Loucy (cell line): ENCODE data around the gene SLC9A8.

Source experiments
- H2AFZ ChIP-seq: fragments of 200-600 bp; sonication (generic); 2 replicates; pipeline ENCODE4 v1.6.0; 2016; ENCODE audit warnings: antibody characterized with exemption, mild to moderate bottlenecking, low read length, moderate library complexity
- H3F3A ChIP-seq: fragments of 200-600 bp; 2 replicates; pipeline ENCODE4 v1.6.0; 2016; ENCODE audit warnings: antibody characterized with exemption, low read depth, mild to moderate bottlenecking
- H3K27me3 ChIP-seq: fragments of 200-600 bp; sonication (generic); 2 replicates; pipeline ENCODE4 v1.6.1; 2014; ENCODE audit warnings: low read length, mild to moderate bottlenecking; ENCODE audit not compliant: insufficient read depth, poor library complexity, severe bottlenecking
- H3K36me3 ChIP-seq: fragments of 200-600 bp; sonication (generic); 2 replicates; pipeline ENCODE4 v1.6.1; 2016; ENCODE audit warnings: low read length; ENCODE audit not compliant: insufficient read depth
- H3K4me1 ChIP-seq: fragments of 200-600 bp; sonication (generic); 2 replicates; pipeline ENCODE4 v1.5.1; 2014; ENCODE audit warnings: low read length, mild to moderate bottlenecking; ENCODE audit not compliant: insufficient read depth, poor library complexity, severe bottlenecking
- H3K4me2 ChIP-seq: fragments of 200-600 bp; sonication (generic); 2 replicates; pipeline ENCODE4 v1.6.0; 2014; ENCODE audit warnings: antibody characterized with exemption, low read length, low read depth, mild to moderate bottlenecking; ENCODE audit not compliant: poor library complexity, severe bottlenecking
- H3K4me3 ChIP-seq: fragments of 200-600 bp; sonication (generic); 2 replicates; pipeline ENCODE4 v1.5.1; 2014; ENCODE audit warnings: low read length, mild to moderate bottlenecking, mixed read lengths; ENCODE audit not compliant: poor library complexity, severe bottlenecking
- H3K79me2 ChIP-seq: fragments of 200-600 bp; sonication (generic); 2 replicates; pipeline ENCODE4 v1.6.1; 2014; ENCODE audit warnings: low read length; ENCODE audit not compliant: insufficient read depth
- H3K9ac ChIP-seq: fragments of 200-600 bp; sonication (generic); 2 replicates; pipeline ENCODE4 v1.6.0; 2014; ENCODE audit warnings: mild to moderate bottlenecking, low read depth, low read length, moderate library complexity; ENCODE audit not compliant: poor library complexity, severe bottlenecking
- H3K9me2 ChIP-seq: fragments of 200-600 bp; sonication (generic); replicated peaks from 2 replicates; pipeline ENCODE4 v1.6.1; 2016; ENCODE audit warnings: low read depth, low read length, mixed read lengths
- H3K9me3 ChIP-seq: fragments of 200-600 bp; sonication (generic); 2 replicates; pipeline ENCODE4 v1.6.1; 2014; ENCODE audit warnings: mild to moderate bottlenecking, antibody characterized with exemption, low read length, low read depth; ENCODE audit not compliant: insufficient read depth
- H4K20me1 ChIP-seq: fragments of 200-600 bp; sonication (generic); 2 replicates; pipeline ENCODE4 v1.6.0; 2014; ENCODE audit warnings: antibody characterized with exemption, low read length, mild to moderate bottlenecking; ENCODE audit not compliant: insufficient read depth, poor library complexity, severe bottlenecking
- EZH2phosphoT487 ChIP-seq: fragments of 200-600 bp; IDR thresholded peaks from 2 replicates; pipeline ENCODE4 v1.6.1; 2018; ENCODE audit warnings: antibody characterized with exemption, mild to moderate bottlenecking, moderate library complexity, borderline replicate concordance
- TF ChIP-seq, protein P1 (sequence below): fragments of 200-600 bp; sonication (generic); conservative IDR thresholded peaks from 2 replicates; pipeline ENCODE4 v1.5.1; 2014; ENCODE audit warnings: mild to moderate bottlenecking, antibody characterized with exemption, low read length

The SLC9A8 gene

DNA sequence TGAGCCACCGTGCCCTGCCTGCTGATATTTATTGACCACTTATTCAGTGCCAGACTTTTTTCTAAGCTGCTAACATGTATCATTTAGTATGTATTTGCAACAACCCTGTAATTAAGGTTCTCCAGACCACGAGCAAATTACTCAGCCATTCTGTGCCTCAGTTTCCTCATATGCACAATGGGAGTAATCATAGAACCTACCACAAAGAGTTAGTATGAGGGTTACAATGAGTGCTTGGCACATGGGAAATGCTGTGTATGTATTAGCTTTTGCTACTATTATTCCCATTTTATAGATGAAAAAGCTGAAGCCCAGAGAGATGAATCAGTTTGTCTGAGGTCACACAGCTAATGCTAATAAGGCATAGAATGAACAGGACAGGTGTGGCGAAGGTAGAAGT, 20.0 kb upstream of the SLC9A8 start:
- no peaks in the 10 kb centered on the region for H3K27me3 ChIP-seq
- TF ChIP-seq EZH2phosphoT487: no peak
- TF ChIP-seq, protein P1, sequence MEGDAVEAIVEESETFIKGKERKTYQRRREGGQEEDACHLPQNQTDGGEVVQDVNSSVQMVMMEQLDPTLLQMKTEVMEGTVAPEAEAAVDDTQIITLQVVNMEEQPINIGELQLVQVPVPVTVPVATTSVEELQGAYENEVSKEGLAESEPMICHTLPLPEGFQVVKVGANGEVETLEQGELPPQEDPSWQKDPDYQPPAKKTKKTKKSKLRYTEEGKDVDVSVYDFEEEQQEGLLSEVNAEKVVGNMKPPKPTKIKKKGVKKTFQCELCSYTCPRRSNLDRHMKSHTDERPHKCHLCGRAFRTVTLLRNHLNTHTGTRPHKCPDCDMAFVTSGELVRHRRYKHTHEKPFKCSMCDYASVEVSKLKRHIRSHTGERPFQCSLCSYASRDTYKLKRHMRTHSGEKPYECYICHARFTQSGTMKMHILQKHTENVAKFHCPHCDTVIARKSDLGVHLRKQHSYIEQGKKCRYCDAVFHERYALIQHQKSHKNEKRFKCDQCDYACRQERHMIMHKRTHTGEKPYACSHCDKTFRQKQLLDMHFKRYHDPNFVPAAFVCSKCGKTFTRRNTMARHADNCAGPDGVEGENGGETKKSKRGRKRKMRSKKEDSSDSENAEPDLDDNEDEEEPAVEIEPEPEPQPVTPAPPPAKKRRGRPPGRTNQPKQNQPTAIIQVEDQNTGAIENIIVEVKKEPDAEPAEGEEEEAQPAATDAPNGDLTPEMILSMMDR: no peak
- no peak overlapping the region for H3K4me3 ChIP-seq
- H3K4me2 ChIP-seq: no peak overlapping the region
- H3K9me2 ChIP-seq: no peaks in the 10 kb centered on the region
- no peaks in the 10 kb centered on the region for H4K20me1 ChIP-seq
- H2AFZ ChIP-seq: no peak overlapping the region
- H3K4me1 ChIP-seq: peaks cover 3% of the 10 kb centered on the region
- no peaks in the 10 kb centered on the region for H3K36me3 ChIP-seq
- no peak overlapping the region for H3K9ac ChIP-seq
- no peaks in the 10 kb centered on the region for H3K9me3 ChIP-seq
- H3K79me2 ChIP-seq: no peaks in the 10 kb centered on the region
- H3F3A ChIP-seq: no peaks in the 10 kb centered on the region

DNA sequence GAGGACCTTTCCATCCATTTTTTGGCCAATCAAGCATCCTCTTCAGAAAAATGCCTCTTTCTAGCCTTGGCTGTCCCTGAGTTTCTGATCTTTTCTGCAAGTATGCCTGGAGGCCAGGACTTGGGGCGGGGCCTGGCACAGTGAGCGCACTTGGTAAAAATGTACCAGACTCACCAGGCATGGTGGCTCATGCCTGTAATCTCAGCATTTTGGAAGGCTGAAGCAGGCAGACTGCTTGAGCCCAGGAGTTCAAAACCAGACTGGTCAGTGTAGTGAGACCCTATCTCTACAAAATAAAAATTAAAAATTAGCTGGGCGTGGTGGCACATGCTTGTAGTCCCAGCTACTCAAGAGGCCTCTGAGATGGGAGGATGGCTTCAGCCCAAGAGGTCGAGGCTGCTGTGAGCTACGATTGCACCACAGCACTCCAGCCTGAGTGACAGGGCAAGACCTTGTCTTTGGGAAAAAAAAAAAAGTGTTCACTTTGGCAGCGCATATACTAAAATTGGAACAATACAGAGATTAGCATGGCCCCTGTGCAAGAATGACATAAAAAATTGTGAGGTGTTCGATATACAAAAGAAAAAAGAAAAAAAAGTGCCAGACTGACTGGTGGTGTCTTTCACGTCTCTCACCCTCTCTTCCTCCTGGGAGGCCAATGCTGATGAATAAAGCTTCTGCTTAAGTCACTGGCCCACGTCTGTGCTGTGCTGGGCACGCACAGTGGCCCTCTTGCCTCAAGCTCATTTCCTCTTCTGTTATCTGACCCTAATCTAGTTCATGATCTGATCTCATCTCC, 18.1 kb upstream of the SLC9A8 start:
- Histone ChIP-seq H3K4me1 (peaks cover 3% of the 10 kb centered on the region), H2AFZ (no peak overlapping the region), H3K79me2 (no peaks in the 10 kb centered on the region), H3K4me2 (no peak overlapping the region), H3K27me3 (no peaks in the 10 kb centered on the region), H3K36me3 (no peaks in the 10 kb centered on the region), H3K9me2 (no peaks in the 10 kb centered on the region), H3F3A (no peaks in the 10 kb centered on the region), H3K9me3 (no peaks in the 10 kb centered on the region), H4K20me1 (no peaks in the 10 kb centered on the region), H3K9ac (no peak overlapping the region), H3K4me3 (no peak overlapping the region)
- TF ChIP-seq, protein P1: no peak
- no peak for TF ChIP-seq EZH2phosphoT487

DNA sequence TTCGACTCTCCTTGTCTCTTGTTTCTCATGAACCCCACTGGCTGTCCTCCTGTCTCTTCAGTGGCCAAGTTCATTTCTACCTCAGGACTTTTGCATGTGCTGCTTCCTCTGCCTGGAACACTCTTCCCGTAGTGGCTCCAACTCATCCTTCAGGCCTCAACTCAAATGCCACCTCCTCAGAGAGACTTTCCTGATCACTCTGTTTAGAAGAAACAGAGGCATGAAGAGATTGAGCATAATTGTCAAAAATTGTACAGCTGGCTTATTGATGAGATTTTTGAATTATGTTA, 17.5 kb upstream of the SLC9A8 start:
- H3K79me2 ChIP-seq: no peaks in the 10 kb centered on the region
- H3K4me3 ChIP-seq: no peak overlapping the region
- no peak for TF ChIP-seq EZH2phosphoT487
- TF ChIP-seq, protein P1: no peak
- H3K36me3 ChIP-seq: no peaks in the 10 kb centered on the region
- no peaks in the 10 kb centered on the region for H4K20me1 ChIP-seq
- no peaks in the 10 kb centered on the region for H3K9me2 ChIP-seq
- no peak overlapping the region for H2AFZ ChIP-seq
- H3K27me3 ChIP-seq: no peaks in the 10 kb centered on the region
- no peak overlapping the region for H3K4me2 ChIP-seq
- H3F3A ChIP-seq: no peaks in the 10 kb centered on the region
- H3K4me1 ChIP-seq: peaks cover 3% of the 10 kb centered on the region
- no peak overlapping the region for H3K9ac ChIP-seq
- no peaks in the 10 kb centered on the region for H3K9me3 ChIP-seq
